SIG-M5 (cell line): Measurements from ENCODE around the gene PAX8.

Experiments used
- DNase-seq: peaks from one replicate; lab custom pipeline; 2025; lab: John Stamatoyannopoulos, UW

The PAX8 gene

GRCh38 chr2:113182471-113183260, 96.1 kb downstream of the PAX8 start:
- no peak for DNase-seq

GRCh38 chr2:113181258-113182051, 97.3 kb downstream of the PAX8 start:
- DNase-seq = no peak

GRCh38 chr2:113180131-113180946, 98.4 kb downstream of the PAX8 start:
- DNase-seq = no peak

GRCh38 chr2:113179446-113180045, 99.2 kb downstream of the PAX8 start:
- DNase-seq = no peak

- no peak for DNase-seq
Measured at GRCh38 chr2:113178891-113179290, 99.8 kb downstream of the PAX8 start.

- DNase-seq = no peak
Measured at GRCh38 chr2:113178069-113178746, 100.5 kb downstream of the PAX8 start.

- no peak for DNase-seq
Measured at GRCh38 chr2:113176696-113177355, 101.9 kb downstream of the PAX8 start.

- DNase-seq = no peak
Measured at GRCh38 chr2:113175736-113176695, 102.7 kb downstream of the PAX8 start.

GRCh38 chr2:113175042-113175628, 103.6 kb downstream of the PAX8 start:
- no peak for DNase-seq

GRCh38 chr2:113174376-113174750, 104.4 kb downstream of the PAX8 start:
- DNase-seq = no peak

- peak; percentile 78 for DNase-seq
Measured at GRCh38 chr2:113173542-113174375, 105.0 kb downstream of the PAX8 start, which contains the start of gene PSD4. PSD4 (plus strand) TSS chr2:113173971; CDS start chr2:113182457, 8,486 bp downstream.

GRCh38 chr2:113172721-113173541, 105.8 kb downstream of the PAX8 start:
- no peak for DNase-seq

GRCh38 chr2:113171334-113172075, 107.2 kb downstream of the PAX8 start:
- no peak for DNase-seq

GRCh38 chr2:113169586-113169985, 109.1 kb downstream of the PAX8 start:
- no peak for DNase-seq

- no peak for DNase-seq
Measured at GRCh38 chr2:113169002-113169530, 109.7 kb downstream of the PAX8 start.

GRCh38 chr2:113167962-113168340, 110.8 kb downstream of the PAX8 start:
- DNase-seq = no peak
